HepG2 (cell line): ENCODE data around the gene ICAM3. TPM values are rescaled to one million over a fixed set of nuclear protein-coding genes. Genes with fewer than 3 reads are reported as not detected.

ENCODE experiments used
- ARNT ChIP-seq: fragments of 450-650 bp; IDR thresholded peaks from 2 replicates; pipeline ENCODE4 v1.6.1; 2017
- BCLAF1 ChIP-seq: fragments of 450-650 bp; IDR thresholded peaks from 2 replicates; pipeline ENCODE4 v1.6.1; 2017; ENCODE audit warnings: mild to moderate bottlenecking
- HNF4G ChIP-seq, 2 experiments: sonication (generic) in 1 of 2; formaldehyde crosslinking in 1 of 2; IDR thresholded peaks; 2 replicates each; pipeline versions ENCODE4 v1.4.0 to v1.6.1; 2011 to 2020; ENCODE audit warnings: borderline replicate concordance in 2 of 2, low read depth in 2 of 2, mild to moderate bottlenecking in 2 of 2, low read length in 1 of 2, missing genetic modification reagents in 1 of 2, moderate library complexity in 1 of 2
- HOXA9 ChIP-seq: sonication (generic); formaldehyde crosslinking; IDR thresholded peaks from 2 replicates; pipeline ENCODE4 v1.8.1; 2022; ENCODE audit warnings: missing genetic modification reagents, mild to moderate bottlenecking, moderate library complexity, borderline replicate concordance
- NCOA5 ChIP-seq: sonication (generic); formaldehyde crosslinking; IDR thresholded peaks from 2 replicates; pipeline ENCODE4 v1.4.0; 2020; ENCODE audit warnings: missing genetic modification reagents
- REPIN1 ChIP-seq: sonication (generic); formaldehyde crosslinking; IDR thresholded peaks from 2 replicates; pipeline ENCODE4 v1.8.0; 2022; ENCODE audit warnings: missing genetic modification reagents, low read depth, mild to moderate bottlenecking, borderline replicate concordance
- SRF ChIP-seq: IDR thresholded peaks from 2 replicates; pipeline ENCODE4 v1.6.1; 2011; ENCODE audit warnings: mild to moderate bottlenecking, low read depth, low read length, moderate library complexity
- ZBTB20 ChIP-seq: sonication (generic); formaldehyde crosslinking; IDR thresholded peaks from 2 replicates; pipeline ENCODE4 v1.8.1; 2023; ENCODE audit warnings: missing genetic modification reagents, low read depth, mild to moderate bottlenecking, borderline replicate concordance
- ZNF816 ChIP-seq: sonication (generic); formaldehyde crosslinking; IDR thresholded peaks from 2 replicates; pipeline ENCODE4 v1.8.0; 2022; ENCODE audit warnings: missing genetic modification reagents, mild to moderate bottlenecking, borderline replicate concordance
- polyA plus RNA-seq, 8 experiments: library from polyadenylated mRNA; depleted of rRNA in 3 of 8; stranded (reverse) in 7 of 8; unstranded in 1 of 8; fragments of >200 nt; fragmentation: Illumina TruSeq in 4 of 8; extraction: Trizol in 4 of 8; gene quantifications; 2 replicates each; pipeline versions ENCODE4 v1.2.1 to v1.2.3, GENCODE V29; 2011 to 2016; ENCODE audit warnings: low read depth in 4 of 8, missing spikeins in 1 of 8, mixed read lengths in 1 of 8; ENCODE audit not compliant: insufficient read depth in 1 of 8
- total RNA-seq, 5 experiments: library from RNA; depleted of rRNA; stranded (reverse); fragments of >200 nt; fragmentation: Illumina TruSeq; extraction: Trizol; gene quantifications; 2 replicates each; pipeline ENCODE4 v1.2.3, GENCODE V29; 2016; ENCODE audit warnings: low read depth in 1 of 5
- TF ChIP-seq, protein P1 (sequence below): sonication (generic); formaldehyde crosslinking; IDR thresholded peaks from 2 replicates; pipeline ENCODE4 v1.5.0; 2020; ENCODE audit warnings: mild to moderate bottlenecking, missing genetic modification reagents, borderline replicate concordance
- TF ChIP-seq, protein P2 (sequence below): sonication (generic); formaldehyde crosslinking; IDR thresholded peaks from 2 replicates; pipeline ENCODE4 v1.4.0; 2020; ENCODE audit warnings: missing genetic modification reagents
- TF ChIP-seq, protein P3 (sequence below): sonication (generic); formaldehyde crosslinking; IDR thresholded peaks from 2 replicates; pipeline ENCODE4 v1.4.0; 2020; ENCODE audit warnings: mild to moderate bottlenecking, missing genetic modification reagents

The ICAM3 gene
- total and polyA plus RNA-seq, 2 of the 13 experiments (the other 11 are each of a cell fraction or from before 2014, with no cell fraction given) = 14.1 to 21.0 TPM

DNA sequence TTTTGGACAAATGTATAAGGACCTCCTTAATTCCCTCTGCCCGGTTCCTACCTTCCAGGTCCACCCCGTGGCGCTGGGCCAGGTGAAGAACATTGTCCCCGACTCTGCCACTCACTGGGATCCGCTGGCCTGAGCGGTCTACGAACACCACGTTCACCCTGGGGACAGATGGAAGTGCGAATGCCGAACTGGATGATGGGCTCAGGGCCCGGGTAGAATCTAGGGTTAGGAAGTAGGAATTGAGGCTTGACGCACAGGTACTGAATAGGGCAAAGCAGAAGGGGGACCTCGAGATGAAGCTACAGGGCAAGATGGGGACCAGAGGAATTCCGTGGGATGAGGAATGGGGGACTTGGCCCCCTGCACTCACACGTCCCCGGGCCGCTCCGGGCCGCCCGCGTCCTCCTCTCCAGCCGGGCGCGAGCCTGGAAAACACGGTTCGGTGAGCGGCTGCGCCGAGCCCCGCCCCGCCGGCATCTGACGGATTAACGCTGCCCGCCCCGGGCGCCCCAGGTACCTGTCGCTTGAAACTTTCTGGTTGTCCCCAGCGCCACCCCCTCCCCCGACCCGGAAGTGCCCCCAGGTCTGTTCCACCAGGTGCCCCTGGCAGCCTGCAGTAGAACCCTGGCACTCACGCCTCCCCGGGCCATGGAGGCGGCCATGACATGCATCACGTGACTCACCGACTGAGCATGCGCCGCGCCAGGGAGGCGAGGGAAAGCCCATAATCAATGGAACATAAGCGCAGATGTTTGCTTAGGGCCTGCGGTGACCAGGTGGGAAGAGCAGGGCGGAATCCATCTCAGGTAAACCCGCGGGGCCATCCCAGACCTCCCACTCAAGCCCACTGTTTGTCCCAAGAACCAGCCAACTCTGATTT is 23.8 kb downstream of the ICAM3 start, which contains the start of gene FDX2 (continued):
- TF ChIP-seq SRF = 0 out of 2 replicates have a peak, but pooled peaks have one; percentile 40
- TF ChIP-seq, protein P1, sequence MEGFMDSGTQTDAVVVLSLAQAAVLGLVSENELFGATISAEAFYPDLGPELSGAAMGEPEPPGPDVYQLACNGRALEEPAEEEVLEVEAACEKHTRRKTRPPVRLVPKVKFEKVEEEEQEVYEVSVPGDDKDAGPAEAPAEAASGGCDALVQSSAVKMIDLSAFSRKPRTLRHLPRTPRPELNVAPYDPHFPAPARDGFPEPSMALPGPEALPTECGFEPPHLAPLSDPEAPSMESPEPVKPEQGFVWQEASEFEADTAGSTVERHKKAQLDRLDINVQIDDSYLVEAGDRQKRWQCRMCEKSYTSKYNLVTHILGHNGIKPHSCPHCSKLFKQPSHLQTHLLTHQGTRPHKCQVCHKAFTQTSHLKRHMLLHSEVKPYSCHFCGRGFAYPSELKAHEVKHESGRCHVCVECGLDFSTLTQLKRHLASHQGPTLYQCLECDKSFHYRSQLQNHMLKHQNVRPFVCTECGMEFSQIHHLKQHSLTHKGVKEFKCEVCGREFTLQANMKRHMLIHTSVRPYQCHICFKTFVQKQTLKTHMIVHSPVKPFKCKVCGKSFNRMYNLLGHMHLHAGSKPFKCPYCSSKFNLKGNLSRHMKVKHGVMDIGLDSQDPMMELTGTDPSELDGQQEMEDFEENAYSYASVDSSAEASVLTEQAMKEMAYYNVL (CRISPR knock-in tag) = no peak
- no peak for TF ChIP-seq BCLAF1
- TF ChIP-seq, protein P2, sequence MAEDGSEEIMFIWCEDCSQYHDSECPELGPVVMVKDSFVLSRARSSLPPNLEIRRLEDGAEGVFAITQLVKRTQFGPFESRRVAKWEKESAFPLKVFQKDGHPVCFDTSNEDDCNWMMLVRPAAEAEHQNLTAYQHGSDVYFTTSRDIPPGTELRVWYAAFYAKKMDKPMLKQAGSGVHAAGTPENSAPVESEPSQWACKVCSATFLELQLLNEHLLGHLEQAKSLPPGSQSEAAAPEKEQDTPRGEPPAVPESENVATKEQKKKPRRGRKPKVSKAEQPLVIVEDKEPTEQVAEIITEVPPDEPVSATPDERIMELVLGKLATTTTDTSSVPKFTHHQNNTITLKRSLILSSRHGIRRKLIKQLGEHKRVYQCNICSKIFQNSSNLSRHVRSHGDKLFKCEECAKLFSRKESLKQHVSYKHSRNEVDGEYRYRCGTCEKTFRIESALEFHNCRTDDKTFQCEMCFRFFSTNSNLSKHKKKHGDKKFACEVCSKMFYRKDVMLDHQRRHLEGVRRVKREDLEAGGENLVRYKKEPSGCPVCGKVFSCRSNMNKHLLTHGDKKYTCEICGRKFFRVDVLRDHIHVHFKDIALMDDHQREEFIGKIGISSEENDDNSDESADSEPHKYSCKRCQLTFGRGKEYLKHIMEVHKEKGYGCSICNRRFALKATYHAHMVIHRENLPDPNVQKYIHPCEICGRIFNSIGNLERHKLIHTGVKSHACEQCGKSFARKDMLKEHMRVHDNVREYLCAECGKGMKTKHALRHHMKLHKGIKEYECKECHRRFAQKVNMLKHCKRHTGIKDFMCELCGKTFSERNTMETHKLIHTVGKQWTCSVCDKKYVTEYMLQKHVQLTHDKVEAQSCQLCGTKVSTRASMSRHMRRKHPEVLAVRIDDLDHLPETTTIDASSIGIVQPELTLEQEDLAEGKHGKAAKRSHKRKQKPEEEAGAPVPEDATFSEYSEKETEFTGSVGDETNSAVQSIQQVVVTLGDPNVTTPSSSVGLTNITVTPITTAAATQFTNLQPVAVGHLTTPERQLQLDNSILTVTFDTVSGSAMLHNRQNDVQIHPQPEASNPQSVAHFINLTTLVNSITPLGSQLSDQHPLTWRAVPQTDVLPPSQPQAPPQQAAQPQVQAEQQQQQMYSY (CRISPR knock-in tag) = no peak; the same call in 1 of the 2 replicates
- TF ChIP-seq NCOA5 (CRISPR knock-in tag) = no peak
- TF ChIP-seq ARNT = no peak
- TF ChIP-seq, protein P3, sequence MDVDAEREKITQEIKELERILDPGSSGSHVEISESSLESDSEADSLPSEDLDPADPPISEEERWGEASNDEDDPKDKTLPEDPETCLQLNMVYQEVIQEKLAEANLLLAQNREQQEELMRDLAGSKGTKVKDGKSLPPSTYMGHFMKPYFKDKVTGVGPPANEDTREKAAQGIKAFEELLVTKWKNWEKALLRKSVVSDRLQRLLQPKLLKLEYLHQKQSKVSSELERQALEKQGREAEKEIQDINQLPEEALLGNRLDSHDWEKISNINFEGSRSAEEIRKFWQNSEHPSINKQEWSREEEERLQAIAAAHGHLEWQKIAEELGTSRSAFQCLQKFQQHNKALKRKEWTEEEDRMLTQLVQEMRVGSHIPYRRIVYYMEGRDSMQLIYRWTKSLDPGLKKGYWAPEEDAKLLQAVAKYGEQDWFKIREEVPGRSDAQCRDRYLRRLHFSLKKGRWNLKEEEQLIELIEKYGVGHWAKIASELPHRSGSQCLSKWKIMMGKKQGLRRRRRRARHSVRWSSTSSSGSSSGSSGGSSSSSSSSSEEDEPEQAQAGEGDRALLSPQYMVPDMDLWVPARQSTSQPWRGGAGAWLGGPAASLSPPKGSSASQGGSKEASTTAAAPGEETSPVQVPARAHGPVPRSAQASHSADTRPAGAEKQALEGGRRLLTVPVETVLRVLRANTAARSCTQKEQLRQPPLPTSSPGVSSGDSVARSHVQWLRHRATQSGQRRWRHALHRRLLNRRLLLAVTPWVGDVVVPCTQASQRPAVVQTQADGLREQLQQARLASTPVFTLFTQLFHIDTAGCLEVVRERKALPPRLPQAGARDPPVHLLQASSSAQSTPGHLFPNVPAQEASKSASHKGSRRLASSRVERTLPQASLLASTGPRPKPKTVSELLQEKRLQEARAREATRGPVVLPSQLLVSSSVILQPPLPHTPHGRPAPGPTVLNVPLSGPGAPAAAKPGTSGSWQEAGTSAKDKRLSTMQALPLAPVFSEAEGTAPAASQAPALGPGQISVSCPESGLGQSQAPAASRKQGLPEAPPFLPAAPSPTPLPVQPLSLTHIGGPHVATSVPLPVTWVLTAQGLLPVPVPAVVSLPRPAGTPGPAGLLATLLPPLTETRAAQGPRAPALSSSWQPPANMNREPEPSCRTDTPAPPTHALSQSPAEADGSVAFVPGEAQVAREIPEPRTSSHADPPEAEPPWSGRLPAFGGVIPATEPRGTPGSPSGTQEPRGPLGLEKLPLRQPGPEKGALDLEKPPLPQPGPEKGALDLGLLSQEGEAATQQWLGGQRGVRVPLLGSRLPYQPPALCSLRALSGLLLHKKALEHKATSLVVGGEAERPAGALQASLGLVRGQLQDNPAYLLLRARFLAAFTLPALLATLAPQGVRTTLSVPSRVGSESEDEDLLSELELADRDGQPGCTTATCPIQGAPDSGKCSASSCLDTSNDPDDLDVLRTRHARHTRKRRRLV (CRISPR knock-in tag) = no peak
- TF ChIP-seq HNF4G (IDR thresholded peaks at IDR 0.05; ENCODE audit: borderline replicate concordance, low read depth, low read length) = no peak
- no peak for TF ChIP-seq HNF4G (CRISPR knock-in tag; IDR thresholded peaks at IDR 0.05; ENCODE audit: borderline replicate concordance, low read depth)
- TF ChIP-seq HOXA9 (CRISPR knock-in tag) = 0 out of 2 replicates have a peak, but pooled peaks have one; percentile 63
- TF ChIP-seq ZNF816 (CRISPR knock-in tag) = no peak
- peak; percentile 27; the same call in 1 of the 2 replicates for TF ChIP-seq ZBTB20 (CRISPR knock-in tag)
- peak; percentile 75 for TF ChIP-seq REPIN1 (CRISPR knock-in tag)
